GM19238 (cell line): ENCODE measurements around the gene HDGFL2.

ENCODE experiments used
- DNase-seq: peaks from one replicate; pipeline ENCODE4 v3.0.0; 2011; ENCODE audit warnings: low spot score; ENCODE audit not compliant: insufficient read length

HDGFL2 gene

DNA sequence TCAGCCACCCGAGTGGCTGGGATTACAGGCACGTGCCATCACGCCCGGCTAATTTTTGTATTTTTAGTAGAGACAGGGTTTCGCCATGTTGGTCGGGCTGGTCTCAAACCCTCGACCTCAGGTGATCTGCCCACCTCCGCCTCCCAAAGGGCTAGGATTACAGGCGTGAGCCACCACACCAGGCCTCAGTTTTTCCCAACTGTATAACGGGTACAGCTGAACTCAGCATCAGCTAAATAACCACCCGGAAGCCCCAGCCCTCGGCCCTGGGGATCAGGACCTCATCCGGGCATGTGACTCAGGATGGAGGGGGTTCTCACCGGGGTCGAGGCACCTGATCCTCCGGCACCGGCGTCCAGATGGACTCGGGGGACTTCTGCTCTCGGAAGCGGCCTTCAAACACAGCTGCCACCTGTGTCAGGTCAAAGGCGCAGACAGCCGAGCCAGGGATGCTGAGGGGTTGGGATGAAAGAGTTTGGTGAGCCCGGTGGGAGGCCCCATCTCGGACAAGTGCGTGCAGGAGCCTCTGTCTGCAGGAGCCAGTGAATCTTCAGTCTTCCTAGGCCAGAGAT is 78.5 kb downstream of the HDGFL2 start:
- DNase-seq = no peak
